Measurements from ENCODE around the gene ZBED2.
"Not testable (repeated sequence)": the region's sequence is repeated elsewhere in the genome, so short reads cannot be mapped to it uniquely, and the experiment has no call there.

DNA sequence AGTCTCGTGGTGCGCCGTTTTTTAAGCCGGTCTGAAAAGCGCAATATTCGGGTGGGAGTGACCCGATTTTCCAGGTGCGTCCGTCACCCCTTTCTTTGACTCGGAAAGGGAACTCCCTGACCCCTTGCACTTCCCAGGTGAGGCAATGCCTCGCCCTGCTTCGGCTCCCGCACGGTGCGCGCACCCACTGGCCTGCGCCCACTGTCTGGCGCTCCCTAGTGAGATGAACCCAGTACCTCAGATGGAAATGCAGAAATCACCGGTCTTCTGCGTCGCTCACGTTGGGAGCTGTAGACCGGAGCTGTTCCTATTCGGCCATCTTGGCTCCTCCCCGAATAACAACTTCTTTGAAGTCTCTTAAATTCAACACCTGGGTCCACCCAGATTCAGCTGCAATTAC is 33.2 kb downstream of the ZBED2 start:
- TF ChIP-seq, protein P1, sequence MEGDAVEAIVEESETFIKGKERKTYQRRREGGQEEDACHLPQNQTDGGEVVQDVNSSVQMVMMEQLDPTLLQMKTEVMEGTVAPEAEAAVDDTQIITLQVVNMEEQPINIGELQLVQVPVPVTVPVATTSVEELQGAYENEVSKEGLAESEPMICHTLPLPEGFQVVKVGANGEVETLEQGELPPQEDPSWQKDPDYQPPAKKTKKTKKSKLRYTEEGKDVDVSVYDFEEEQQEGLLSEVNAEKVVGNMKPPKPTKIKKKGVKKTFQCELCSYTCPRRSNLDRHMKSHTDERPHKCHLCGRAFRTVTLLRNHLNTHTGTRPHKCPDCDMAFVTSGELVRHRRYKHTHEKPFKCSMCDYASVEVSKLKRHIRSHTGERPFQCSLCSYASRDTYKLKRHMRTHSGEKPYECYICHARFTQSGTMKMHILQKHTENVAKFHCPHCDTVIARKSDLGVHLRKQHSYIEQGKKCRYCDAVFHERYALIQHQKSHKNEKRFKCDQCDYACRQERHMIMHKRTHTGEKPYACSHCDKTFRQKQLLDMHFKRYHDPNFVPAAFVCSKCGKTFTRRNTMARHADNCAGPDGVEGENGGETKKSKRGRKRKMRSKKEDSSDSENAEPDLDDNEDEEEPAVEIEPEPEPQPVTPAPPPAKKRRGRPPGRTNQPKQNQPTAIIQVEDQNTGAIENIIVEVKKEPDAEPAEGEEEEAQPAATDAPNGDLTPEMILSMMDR (IDR thresholded peaks at IDR 0.05): not testable (repeated sequence)
- TF ChIP-seq POLR2A, EP300, POLR2AphosphoS5 (IDR thresholded peaks at IDR 0.05): not testable (repeated sequence)
